ENCODE measurements around the gene FREM2. TPM values are rescaled to one million over a fixed set of nuclear protein-coding genes. Genes with fewer than 3 reads are reported as not detected.

FREM2 gene
- total and polyA plus RNA-seq, 4 donors: 1.6 to 58.3 (median 9.4) TPM

GRCh38 chr13:38880397-38880796, 193.5 kb downstream of the FREM2 start:
- Histone ChIP-seq H3K27ac (ENCODE audit: low read depth in 1 of 2, low read length in 1 of 2) (no peak overlapping the region), H3K27me3 (ENCODE audit: control insufficient read depth in 3 of 3, insufficient read depth in 3 of 3, low read length in 2 of 3) (no peaks in the 10 kb centered on the region), H3K9ac (ENCODE audit: insufficient read depth in 1 of 2, low read length in 2 of 2) (no peak overlapping the region), H3K4me1 (ENCODE audit: control insufficient read depth in 5 of 5, insufficient read depth in 5 of 5, low read length in 5 of 5) (no peaks in the 10 kb centered on the region), H3K36me3 (ENCODE audit: control insufficient read depth in 4 of 4, insufficient read depth in 4 of 4, low read length in 4 of 4) (no peaks in the 10 kb centered on the region), H3K4me3 (no peak overlapping the region), H3K9me3 (ENCODE audit: control insufficient read depth in 4 of 4, insufficient read depth in 3 of 4, low read length in 3 of 4) (no peaks in the 10 kb centered on the region)
- no peak for DNase-seq
- 83 to 93% methylated on average over 5 of the region's 5 CpGs for WGBS, 2 donors
- TF ChIP-seq CTCF (IDR thresholded peaks at IDR 0.05; ENCODE audit: control extremely low read depth, extremely low read depth): no peak
- ATAC-seq (ENCODE audit: insufficient read depth, low FRiP score): no peak

GRCh38 chr13:38883783-38884182, 196.9 kb downstream of the FREM2 start:
- no peak for ATAC-seq (ENCODE audit: insufficient read depth, low FRiP score)

GRCh38 chr13:38888309-38888708, 201.4 kb downstream of the FREM2 start:
- Histone ChIP-seq H3K9me3 (ENCODE audit: control insufficient read depth in 4 of 4, insufficient read depth in 3 of 4, low read length in 3 of 4) (no peaks in the 10 kb centered on the region), H3K36me3 (ENCODE audit: control insufficient read depth in 4 of 4, insufficient read depth in 4 of 4, low read length in 4 of 4) (no peaks in the 10 kb centered on the region), H3K4me3 (no peak overlapping the region), H3K27ac (ENCODE audit: low read depth in 1 of 2, low read length in 1 of 2) (no peak overlapping the region), H3K27me3 (ENCODE audit: control insufficient read depth in 3 of 3, insufficient read depth in 3 of 3, low read length in 2 of 3) (no peaks in the 10 kb centered on the region), H3K4me1 (ENCODE audit: control insufficient read depth in 5 of 5, insufficient read depth in 5 of 5, low read length in 5 of 5) (no peaks in the 10 kb centered on the region), H3K9ac (ENCODE audit: insufficient read depth in 1 of 2, low read length in 2 of 2) (no peak overlapping the region)
- no peak for TF ChIP-seq CTCF (IDR thresholded peaks at IDR 0.05; ENCODE audit: control extremely low read depth, extremely low read depth)
- ATAC-seq (ENCODE audit: insufficient read depth, low FRiP score): no peak
- 75 to 87% methylated on average over 4 of the region's 4 CpGs for WGBS, 2 donors
- DNase-seq: no peak

More at GRCh38 chr13:38883783-38884182, 196.9 kb downstream of the FREM2 start:
- no peak for TF ChIP-seq CTCF (IDR thresholded peaks at IDR 0.05; ENCODE audit: control extremely low read depth, extremely low read depth)
- Histone ChIP-seq H3K9ac (ENCODE audit: insufficient read depth in 1 of 2, low read length in 2 of 2) (no peak overlapping the region), H3K4me3 (no peak overlapping the region), H3K36me3 (ENCODE audit: control insufficient read depth in 4 of 4, insufficient read depth in 4 of 4, low read length in 4 of 4) (no peaks in the 10 kb centered on the region), H3K27me3 (ENCODE audit: control insufficient read depth in 3 of 3, insufficient read depth in 3 of 3, low read length in 2 of 3) (no peaks in the 10 kb centered on the region), H3K9me3 (ENCODE audit: control insufficient read depth in 4 of 4, insufficient read depth in 3 of 4, low read length in 3 of 4) (no peaks in the 10 kb centered on the region), H3K4me1 (ENCODE audit: control insufficient read depth in 5 of 5, insufficient read depth in 5 of 5, low read length in 5 of 5) (no peaks in the 10 kb centered on the region), H3K27ac (ENCODE audit: low read depth in 1 of 2, low read length in 1 of 2) (no peak overlapping the region)
- WGBS, 2 donors: 42 to 61% methylated on average over 2 of the region's 2 CpGs
- no peak for DNase-seq

GRCh38 chr13:38895075-38895474, 208.2 kb downstream of the FREM2 start:
- ATAC-seq (ENCODE audit: insufficient read depth, low FRiP score) (no peak), DNase-seq (no peak)
- Histone ChIP-seq H3K36me3 (ENCODE audit: control insufficient read depth in 4 of 4, insufficient read depth in 4 of 4, low read length in 4 of 4) (no peaks in the 10 kb centered on the region), H3K27me3 (ENCODE audit: control insufficient read depth in 3 of 3, insufficient read depth in 3 of 3, low read length in 2 of 3) (no peaks in the 10 kb centered on the region), H3K27ac (ENCODE audit: low read depth in 1 of 2, low read length in 1 of 2) (no peak overlapping the region), H3K9me3 (ENCODE audit: control insufficient read depth in 4 of 4, insufficient read depth in 3 of 4, low read length in 3 of 4) (peaks cover 0 to 7% (median 2%) of the 10 kb centered on the region in 4 donors), H3K9ac (ENCODE audit: insufficient read depth in 1 of 2, low read length in 2 of 2) (no peak overlapping the region), H3K4me1 (ENCODE audit: control insufficient read depth in 5 of 5, insufficient read depth in 5 of 5, low read length in 5 of 5) (no peaks in the 10 kb centered on the region), H3K4me3 (no peak overlapping the region)
- TF ChIP-seq CTCF (IDR thresholded peaks at IDR 0.05; ENCODE audit: control extremely low read depth, extremely low read depth): no peak
- 89 to 90% methylated on average over 1 of the region's 1 CpG for WGBS, 2 donors
